Fibroblast of villous mesenchyme (primary cell): ENCODE measurements around the gene EOLA2. TPM values are rescaled to one million over a fixed set of nuclear protein-coding genes. Genes with fewer than 3 reads are reported as not detected.

Experiments used
- DNase-seq: peaks from one replicate; pipeline ENCODE4 v3.0.0-alpha.2; 2010; ENCODE audit warnings: low read depth
- H3K4me3 ChIP-seq: 2 replicates; pipeline ENCODE4 v1.5.1; 2011; ENCODE audit warnings: low read depth, mild to moderate bottlenecking, low read length
- total RNA-seq: library from RNA; depleted of rRNA; stranded (reverse); fragments of >200 nt; gene quantifications from 2 replicates; pipeline ENCODE4 v1.2.3, GENCODE V29; 2012
- TF ChIP-seq, protein P1 (sequence below): IDR thresholded peaks from 2 replicates; pipeline ENCODE4 v1.5.1; 2012; ENCODE audit warnings: low read depth, mild to moderate bottlenecking, low read length; ENCODE audit not compliant: insufficient read depth

Gene EOLA2
- 16.4 and 23.2 TPM in 2 replicates for total RNA-seq

DNA sequence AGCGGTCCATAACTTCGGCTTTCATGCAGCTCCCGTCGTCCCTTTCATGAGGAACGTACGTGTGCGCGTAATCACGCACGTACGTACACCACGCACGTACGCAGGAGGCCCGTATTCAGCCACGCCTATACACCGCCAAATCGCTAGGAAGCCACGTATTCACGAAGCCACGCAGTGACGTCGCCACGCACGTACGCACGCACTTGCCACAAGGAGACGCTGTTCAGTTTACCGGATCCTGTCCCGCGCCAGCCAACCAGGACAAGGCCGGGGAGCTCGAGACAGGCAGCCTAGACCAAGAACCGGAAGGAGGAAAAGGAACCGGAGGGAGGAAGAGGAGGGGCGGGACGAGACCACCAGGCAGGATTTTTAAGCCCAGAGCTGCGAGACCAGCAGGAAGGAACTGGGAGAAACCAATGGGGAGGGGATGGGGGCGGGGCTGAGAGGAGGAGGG is at the start of gene EOLA2:
Gene EOLA2 (minus strand): TSS at position 65 of the 454 bp plus-strand sequence. CDS start 4,617 bp downstream, outside the sequence.
- peak within 1 kb of the TSS; percentile 81 for H3K4me3 ChIP-seq
- TF ChIP-seq, protein P1, sequence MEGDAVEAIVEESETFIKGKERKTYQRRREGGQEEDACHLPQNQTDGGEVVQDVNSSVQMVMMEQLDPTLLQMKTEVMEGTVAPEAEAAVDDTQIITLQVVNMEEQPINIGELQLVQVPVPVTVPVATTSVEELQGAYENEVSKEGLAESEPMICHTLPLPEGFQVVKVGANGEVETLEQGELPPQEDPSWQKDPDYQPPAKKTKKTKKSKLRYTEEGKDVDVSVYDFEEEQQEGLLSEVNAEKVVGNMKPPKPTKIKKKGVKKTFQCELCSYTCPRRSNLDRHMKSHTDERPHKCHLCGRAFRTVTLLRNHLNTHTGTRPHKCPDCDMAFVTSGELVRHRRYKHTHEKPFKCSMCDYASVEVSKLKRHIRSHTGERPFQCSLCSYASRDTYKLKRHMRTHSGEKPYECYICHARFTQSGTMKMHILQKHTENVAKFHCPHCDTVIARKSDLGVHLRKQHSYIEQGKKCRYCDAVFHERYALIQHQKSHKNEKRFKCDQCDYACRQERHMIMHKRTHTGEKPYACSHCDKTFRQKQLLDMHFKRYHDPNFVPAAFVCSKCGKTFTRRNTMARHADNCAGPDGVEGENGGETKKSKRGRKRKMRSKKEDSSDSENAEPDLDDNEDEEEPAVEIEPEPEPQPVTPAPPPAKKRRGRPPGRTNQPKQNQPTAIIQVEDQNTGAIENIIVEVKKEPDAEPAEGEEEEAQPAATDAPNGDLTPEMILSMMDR: peak; percentile 40
- DNase-seq: peak; percentile 99

GRCh38 chrX:149987613-149988012 is 49.3 kb upstream of the EOLA2 start:
- TF ChIP-seq, protein P1: no peak
- no peak for DNase-seq
- no peak overlapping the region for H3K4me3 ChIP-seq

DNA sequence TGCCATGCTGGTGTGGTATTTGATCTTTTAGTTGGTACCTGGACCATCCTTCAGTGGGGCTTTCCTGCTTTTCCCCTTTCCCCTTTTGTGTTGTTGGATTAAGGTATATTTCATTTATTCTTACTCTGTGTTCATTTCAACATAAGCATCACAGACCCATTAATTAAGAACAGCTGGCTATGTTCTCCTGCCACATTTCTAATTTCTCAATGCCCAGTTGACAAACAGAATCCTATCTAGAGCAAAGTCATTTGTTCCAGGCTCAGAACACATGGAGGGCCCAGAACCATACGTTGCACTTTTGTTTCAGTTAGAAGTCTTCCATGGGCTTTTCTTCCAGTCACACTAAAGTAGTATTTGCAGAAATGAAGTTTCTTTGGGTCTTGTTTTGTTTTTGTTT is 46.1 kb upstream of the EOLA2 start:
- no peak overlapping the region for H3K4me3 ChIP-seq
- peak; percentile 2 for DNase-seq
- TF ChIP-seq, protein P1: no peak

- no peak for DNase-seq
- H3K4me3 ChIP-seq: no peak overlapping the region
- TF ChIP-seq, protein P1: no peak
Measured at GRCh38 chrX:149982310-149982709, 44.0 kb upstream of the EOLA2 start.

DNA sequence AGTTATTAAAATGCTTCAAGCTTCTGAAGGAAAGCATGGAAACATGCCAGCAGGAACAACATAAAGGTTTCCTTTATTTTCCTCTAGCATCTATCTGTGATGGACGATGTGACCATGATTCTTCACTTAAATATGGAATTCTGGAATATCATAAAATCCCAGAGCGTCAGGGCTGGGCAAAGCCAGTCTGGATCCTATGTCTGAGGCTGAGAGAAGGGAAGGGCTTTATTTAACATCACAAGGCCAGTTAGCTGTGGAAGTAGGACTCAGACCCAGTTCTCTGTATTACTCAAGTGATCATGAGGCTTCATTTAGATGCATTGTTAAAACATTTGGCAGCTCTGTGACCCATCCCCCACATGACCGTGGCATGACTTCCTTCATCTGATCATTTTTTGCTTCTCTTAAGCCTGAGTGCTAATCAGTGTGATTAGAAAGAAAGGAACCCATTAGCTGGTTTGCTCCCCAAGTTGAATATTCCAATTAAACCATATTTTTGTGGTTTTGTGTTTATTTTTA is 40.9 kb upstream of the EOLA2 start:
- TF ChIP-seq, protein P1: no peak
- no peak overlapping the region for H3K4me3 ChIP-seq
- DNase-seq: no peak

DNA sequence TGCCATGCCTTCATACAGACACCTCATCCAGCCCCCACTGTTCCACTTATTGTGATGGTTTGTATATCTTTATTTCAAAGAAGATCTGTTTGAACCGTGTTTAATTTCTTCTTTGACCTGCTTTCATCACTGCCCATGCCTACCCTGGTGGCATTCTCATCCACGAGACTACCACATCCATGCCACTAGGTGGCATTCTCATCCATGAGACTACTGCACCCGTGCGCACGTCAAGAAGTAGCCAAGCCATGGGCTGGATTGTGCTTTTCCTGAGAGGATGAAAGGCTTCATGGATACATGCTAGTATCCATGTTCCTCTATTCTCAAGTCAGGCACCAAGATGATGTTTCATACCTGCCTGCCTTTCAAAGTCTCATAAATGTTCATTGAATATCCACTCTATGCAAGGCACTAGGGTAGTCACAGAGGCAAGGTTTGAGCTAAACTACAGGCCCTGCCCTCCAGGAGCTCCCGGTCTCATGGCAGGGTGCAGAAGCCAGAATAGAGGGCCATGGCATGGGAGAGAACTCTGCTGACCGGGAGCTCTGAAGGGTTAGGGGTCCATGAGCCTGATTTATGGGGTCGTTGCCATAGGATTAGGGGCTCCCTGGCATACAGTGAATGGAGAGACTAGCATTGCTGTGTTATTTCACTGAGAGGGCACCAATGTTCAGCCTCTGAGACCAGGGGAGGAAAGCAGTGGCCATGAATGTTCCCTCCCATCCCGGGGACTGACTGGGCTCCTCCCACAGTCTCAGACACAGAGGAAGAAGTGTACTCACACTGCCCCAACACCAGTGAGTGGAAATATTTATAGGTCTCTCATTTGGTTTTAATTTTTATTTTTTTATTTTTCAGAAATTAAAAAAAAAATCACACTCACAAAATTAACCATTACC is 24.8 kb upstream of the EOLA2 start:
- TF ChIP-seq, protein P1: peak; percentile 71
- no peak overlapping the region for H3K4me3 ChIP-seq
- DNase-seq: peak; percentile 62
